Esophagus muscularis mucosa (tissue), 4 donors: ENCODE results near the gene RBM20. TPM values are rescaled to one million over a fixed set of nuclear protein-coding genes. Genes with fewer than 3 reads are reported as not detected.

Experiments
- DNase-seq: peaks from one replicate; pipeline ENCODE4 v3.0.0-alpha.2; 2017; ENCODE audit errors: extremely low spot score
- H3K27ac ChIP-seq, 4 donors: fragments of 200-600 bp; sonication (generic); replicated peaks in 1 of 4; 1 replicate in 3 of 4; 2 replicates in 1 of 4; pipeline ENCODE4 v1.5.1; 2016 to 2019; ENCODE audit warnings: mild to moderate bottlenecking in 1 of 4
- H3K27me3 ChIP-seq, 4 donors: fragments of 200-600 bp; sonication (generic); one replicate each; pipeline versions ENCODE4 v1.5.1 to v1.6.0; 2016 to 2019
- H3K36me3 ChIP-seq, 4 donors: fragments of 200-600 bp; sonication (generic); one replicate each; pipeline ENCODE4 v1.5.1; 2016 to 2019
- H3K4me1 ChIP-seq, 4 donors: fragments of 200-600 bp; sonication (generic); one replicate each; pipeline ENCODE4 v1.5.1; 2016 to 2019
- H3K4me3 ChIP-seq, 4 donors: fragments of 200-600 bp; sonication (generic); 1 replicate in 2 of 4; 2 replicates in 2 of 4; pipeline ENCODE4 v1.5.1; 2016 to 2019; ENCODE audit warnings: mild to moderate bottlenecking in 4 of 4, moderate library complexity in 1 of 4
- H3K9me3 ChIP-seq, 4 donors: fragments of 200-600 bp; sonication (generic); 1 replicate in 3 of 4; 2 replicates in 1 of 4; pipeline ENCODE4 v1.5.1; 2016 to 2019
- CTCF ChIP-seq, 3 experiments: fragments of 200-600 bp in 2 of 3; fragments of 450-650 bp in 1 of 3; sonication (generic) in 2 of 3; IDR thresholded peaks; one replicate each; pipeline ENCODE4 v1.5.1; 2017 to 2019; ENCODE audit warnings: antibody characterized with exemption in 3 of 3, mild to moderate bottlenecking in 2 of 3, moderate library complexity in 1 of 3
- EP300 ChIP-seq: sonication (generic); formaldehyde crosslinking; IDR thresholded peaks from one replicate; pipeline ENCODE4 v1.6.1; 2017; ENCODE audit warnings: antibody characterized with exemption
- POLR2A ChIP-seq: fragments of 450-650 bp; IDR thresholded peaks from one replicate; pipeline ENCODE4 v1.6.1; 2017; ENCODE audit warnings: antibody characterized with exemption, moderate library complexity, mild to moderate bottlenecking, low read depth
- POLR2AphosphoS5 ChIP-seq, 2 donors: sonication (generic); formaldehyde crosslinking; IDR thresholded peaks; one replicate each; pipeline ENCODE4 v1.6.1; 2017; ENCODE audit warnings: antibody characterized with exemption in 2 of 2
- WGBS: methylation state at CpG from one replicate; pipeline ENCODE4 v1.1.5; 2018; 5-methylcytosine and 5-hydroxymethylcytosine counted together
- intact Hi-C: fragments of 100-400 bp; cut with DNase I; formaldehyde crosslinking; loops from one replicate; pipeline ENCODE4 v1.15.1; 2023
- total RNA-seq, 4 donors: library from RNA; depleted of rRNA; stranded (reverse); fragments of >200 nt; gene quantifications; one replicate each; pipeline versions ENCODE4 v1.1.0 to v1.2.1, GENCODE V29; 2016

RBM20 gene
- total RNA-seq, 4 donors from 2014 or later, result 5.3 to 7.7 (median 5.8) TPM

DNA sequence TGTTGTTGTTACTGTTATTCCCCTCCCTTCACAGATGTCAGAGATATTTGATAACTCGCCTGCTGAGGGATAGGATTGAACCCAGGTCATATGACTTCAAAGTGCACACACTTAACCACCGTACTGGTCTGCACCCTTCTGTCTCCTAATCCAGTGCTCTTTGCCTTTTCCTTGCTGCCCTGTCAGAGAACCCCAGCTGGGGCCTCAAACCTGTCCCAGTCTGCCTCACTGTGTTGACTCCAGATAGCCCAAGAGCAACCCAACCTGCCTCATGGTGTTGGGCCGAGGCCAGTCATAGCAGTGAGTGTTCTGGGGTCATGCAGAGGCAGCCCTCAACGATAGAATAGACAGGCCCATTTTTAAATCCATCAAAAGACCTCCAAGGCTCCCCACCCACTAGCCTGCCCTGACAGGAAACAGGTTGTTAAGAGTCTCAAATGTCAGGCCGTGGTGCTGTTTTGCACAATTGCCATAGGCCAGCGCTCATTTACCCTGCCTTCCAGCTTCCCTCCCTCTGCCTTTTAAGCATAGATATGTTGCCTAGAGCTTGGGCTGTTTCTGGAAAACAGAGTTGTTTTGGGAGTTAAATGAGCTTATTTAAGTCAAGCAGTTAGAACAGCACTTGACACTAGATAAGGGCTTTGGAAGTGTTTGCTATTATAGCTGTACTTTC lies 190.6 kb downstream of the RBM20 start:
- H3K27ac ChIP-seq, result peak overlapping the region; percentile 51 to 77 (median 64)
- H3K9me3 ChIP-seq, result no peaks in the 10 kb centered on the region
- H3K36me3 ChIP-seq, result peaks cover 0 to 23% (median 0%) of the 10 kb centered on the region in 4 donors
- TF ChIP-seq POLR2AphosphoS5 (IDR thresholded peaks at IDR 0.05) (peak in 1 of 2 donors; percentile 28), EP300 (no peak)
- H3K4me1 ChIP-seq, result peaks cover 45 to 51% (median 47%) of the 10 kb centered on the region in 4 donors
- WGBS, result 46% methylated on average over 6 of the region's 6 CpGs
- no peak overlapping the region for H3K4me3 ChIP-seq
- no peak for DNase-seq
- intact Hi-C loops, result no loop called here
- no peaks in the 10 kb centered on the region for H3K27me3 ChIP-seq

- TF ChIP-seq POLR2AphosphoS5 (IDR thresholded peaks at IDR 0.05), result no peak
- no peak for TF ChIP-seq POLR2A
- TF ChIP-seq EP300, result no peak
- no peak for TF ChIP-seq CTCF (IDR thresholded peaks at IDR 0.05)
- DNase-seq, result no peak
- WGBS, result 80% methylated on average over 6 of the region's 7 CpGs
- Histone ChIP-seq H3K9me3 (no peaks in the 10 kb centered on the region), H3K27ac (peak overlapping the region; percentile 51 to 77 (median 64)), H3K36me3 (peaks cover 0 to 14% (median 0%) of the 10 kb centered on the region in 4 donors), H3K27me3 (no peaks in the 10 kb centered on the region), H3K4me1 (peaks cover 45 to 51% (median 46%) of the 10 kb centered on the region in 4 donors), H3K4me3 (no peak overlapping the region)
- intact Hi-C loops, result no loop called here
These were observed 191.7 kb downstream of the RBM20 start for GRCh38 chr10:110835841-110836240.

- no peaks in the 10 kb centered on the region for H3K27me3 ChIP-seq
- 82% methylated on average over 3 of the region's 3 CpGs for WGBS
- no peak for DNase-seq
- H3K9me3 ChIP-seq, result no peaks in the 10 kb centered on the region
- intact Hi-C loops, result no loop called here
- peak overlapping the region; percentile 51 to 77 (median 64) for H3K27ac ChIP-seq
- peaks cover 0 to 7% (median 0%) of the 10 kb centered on the region in 4 donors for H3K36me3 ChIP-seq
- H3K4me1 ChIP-seq, result peaks cover 45 to 51% (median 46%) of the 10 kb centered on the region in 4 donors
- no peak for TF ChIP-seq EP300
- TF ChIP-seq POLR2A, result no peak
- no peak overlapping the region for H3K4me3 ChIP-seq
These were observed 192.6 kb downstream of the RBM20 start for GRCh38 chr10:110836706-110837105.

- 73% methylated on average over 2 of the region's 2 CpGs for WGBS
- Histone ChIP-seq H3K27me3 (no peaks in the 10 kb centered on the region), H3K4me1 (peaks cover 45 to 51% (median 46%) of the 10 kb centered on the region in 4 donors), H3K36me3 (peaks cover 0 to 7% (median 0%) of the 10 kb centered on the region in 4 donors), H3K4me3 (no peak overlapping the region), H3K27ac (peak overlapping the region; percentile 51 to 77 (median 64)), H3K9me3 (no peaks in the 10 kb centered on the region)
- intact Hi-C loops, result no loop called here
- no peak for DNase-seq
- TF ChIP-seq EP300 (no peak), POLR2A (no peak), POLR2AphosphoS5 (IDR thresholded peaks at IDR 0.05) (peak in 1 of 2 donors; percentile 58), CTCF (IDR thresholded peaks at IDR 0.05) (no peak)
These were observed 193.5 kb downstream of the RBM20 start for GRCh38 chr10:110837418-110838171.

GRCh38 chr10:110840225-110840922 lies 196.2 kb downstream of the RBM20 start:
- H3K27me3 ChIP-seq, result no peaks in the 10 kb centered on the region
- H3K27ac ChIP-seq, result no peak overlapping the region
- H3K4me3 ChIP-seq, result no peak overlapping the region
- no peak for DNase-seq
- intact Hi-C loops, result no loop called here
- H3K36me3 ChIP-seq, result peaks cover 0 to 6% (median 0%) of the 10 kb centered on the region in 4 donors
- H3K4me1 ChIP-seq, result peaks cover 30 to 32% (median 31%) of the 10 kb centered on the region in 4 donors
- 76% methylated on average over 3 of the region's 5 CpGs for WGBS
- H3K9me3 ChIP-seq, result no peaks in the 10 kb centered on the region
- TF ChIP-seq EP300 (no peak), POLR2A (no peak), CTCF (IDR thresholded peaks at IDR 0.05) (no peak), POLR2AphosphoS5 (IDR thresholded peaks at IDR 0.05) (no peak)
